Adrenal gland (tissue), 12 donors: ENCODE measurements around the gene CNOT10. TPM values are rescaled to one million over a fixed set of nuclear protein-coding genes. Genes with fewer than 3 reads are reported as not detected.
"Not testable (repeated sequence)": the region's sequence is repeated elsewhere in the genome, so short reads cannot be mapped to it uniquely, and the experiment has no call there.

Source experiments
- DNase-seq, 7 donors: peaks; one replicate each; pipeline ENCODE4 v3.0.0-alpha.2; 2019 to 2020
- H3K27ac ChIP-seq, 5 donors: fragments of 200-600 bp; sonication (generic) in 4 of 5; 1 replicate in 3 of 5; 2 replicates in 2 of 5; pipeline versions ENCODE4 v1.5.1 to v1.8.0; 2016 to 2020; ENCODE audit warnings: mild to moderate bottlenecking in 1 of 5
- H3K27me3 ChIP-seq: fragments of 200-600 bp; 2 replicates; pipeline ENCODE4 v1.8.0; 2021
- H3K36me3 ChIP-seq, 2 donors: fragments of 200-600 bp; replicated peaks in 1 of 2; 1 replicate in 1 of 2; 2 replicates in 1 of 2; pipeline versions ENCODE4 v1.5.1 to v1.8.0; 2018 to 2022
- H3K4me1 ChIP-seq, 2 donors: fragments of 200-600 bp; replicated peaks in 1 of 2; 1 replicate in 1 of 2; 2 replicates in 1 of 2; pipeline versions ENCODE4 v1.5.1 to v1.8.0; 2018 to 2021
- H3K4me3 ChIP-seq, 4 donors: fragments of 200-600 bp; sonication (generic) in 3 of 4; one replicate each; pipeline ENCODE4 v1.5.1; 2016 to 2018
- H3K9me3 ChIP-seq, 3 donors: fragments of 200-600 bp; sonication (generic) in 1 of 3; replicated peaks in 1 of 3; 1 replicate in 2 of 3; 2 replicates in 1 of 3; pipeline versions ENCODE4 v1.5.1 to v1.8.0; 2016 to 2021
- CTCF ChIP-seq, 6 experiments: fragments of 450-650 bp in 4 of 6; fragments of 200-600 bp in 2 of 6; sonication (generic) in 1 of 6; IDR thresholded peaks; 1 replicate in 5 of 6; 2 replicates in 1 of 6; pipeline versions ENCODE4 v1.5.1 to v1.8.0; 2016 to 2021; ENCODE audit warnings: antibody characterized with exemption in 6 of 6, mild to moderate bottlenecking in 2 of 6, moderate library complexity in 1 of 6
- POLR2A ChIP-seq, 2 donors: fragments of 450-650 bp; IDR thresholded peaks; one replicate each; pipeline ENCODE4 v1.6.1; 2017; ENCODE audit warnings: antibody characterized with exemption in 2 of 2, mild to moderate bottlenecking in 2 of 2, moderate library complexity in 1 of 2
- WGBS, 4 donors: extraction: QIAGEN DNeasy Blood & Tissue Kit in 2 of 4; methylation state at CpG; one replicate each; pipeline versions ENCODE4 v1.1.5 to v1.1.7; 2013 to 2017; 5-methylcytosine and 5-hydroxymethylcytosine counted together
- intact Hi-C, 2 donors: fragments of 100-400 bp; cut with DNase I; formaldehyde crosslinking; loops; one replicate each; pipeline versions ENCODE4 v1.14.1 to v1.15.0; 2022 to 2023
- polyA plus RNA-seq, 3 donors: library from polyadenylated mRNA; stranded (reverse); fragments of 200-250 nt in 2 of 3; fragments of 350-450 nt in 1 of 3; fragmentation: Illumina TruSeq in 1 of 3; extraction: RNeasy Lipid Tissue Mini Kit (QIAGEN cat#74804) in 1 of 3; gene quantifications; one replicate each; pipeline ENCODE4 v1.2.3, GENCODE V29; 2013 to 2014
- total RNA-seq, 9 donors: library from RNA; depleted of rRNA in 4 of 9; stranded (reverse); fragments of >200 nt in 4 of 9; fragments of 120-200 nt in 1 of 9; fragmentation: NEBNext Ultra II Directional in 1 of 9; extraction: Animal tissue kit (Norgen Biotek cat#: 25700) in 1 of 9; gene quantifications; one replicate each; pipeline versions ENCODE4 v1.1.0 to v1.2.4, GENCODE V29; 2013 to 2023
- donor health status: healthy with polysubstance abuse.
- donor health status: Bipolar disorder and iron deficiency.
- donor health status: DM: yes; HTN: yes; CAD: no.
- donor health status: DM: no; HTN: no; CAD: no.
- donor health status: DM: no; HTN: no; CAD: no.
- donor health status: DM: yes; HTN: yes; CAD: no.

The CNOT10 gene
- total and polyA plus RNA-seq, 12 donors: 15.3 to 32.1 (median 25.5) TPM

- no peak for TF ChIP-seq CTCF (IDR thresholded peaks at IDR 0.05)
- TF ChIP-seq POLR2A (IDR thresholded peaks at IDR 0.05): no peak
- 75 to 81% (median 77%) methylated on average over 3 of the region's 3 CpGs for WGBS, 4 donors
- intact Hi-C loops: loop anchor here (5.0 kb wide), 2 partner anchors 155 to 160 kb away; no protein-coding TSS in a partner anchor
- no peak overlapping the region for H3K4me3 ChIP-seq
- no peak overlapping the region for H3K27ac ChIP-seq
- H3K4me1 ChIP-seq: no peaks in the 10 kb centered on the region
- no peaks in the 10 kb centered on the region for H3K9me3 ChIP-seq
- no peak for DNase-seq
- H3K27me3 ChIP-seq: no peaks in the 10 kb centered on the region
- no peaks in the 10 kb centered on the region for H3K36me3 ChIP-seq
Observed at GRCh38 chr3:32667072-32667582, 17.9 kb upstream of the CNOT10 start.

GRCh38 chr3:32669226-32669625, 15.8 kb upstream of the CNOT10 start:
- 83 to 90% (median 88%) methylated on average over 6 of the region's 6 CpGs for WGBS, 4 donors
- intact Hi-C loops: loop anchor here (5.0 kb wide), 2 partner anchors 157 to 162 kb away; no protein-coding TSS in a partner anchor
- not testable (repeated sequence) for H3K4me1 ChIP-seq

DNA sequence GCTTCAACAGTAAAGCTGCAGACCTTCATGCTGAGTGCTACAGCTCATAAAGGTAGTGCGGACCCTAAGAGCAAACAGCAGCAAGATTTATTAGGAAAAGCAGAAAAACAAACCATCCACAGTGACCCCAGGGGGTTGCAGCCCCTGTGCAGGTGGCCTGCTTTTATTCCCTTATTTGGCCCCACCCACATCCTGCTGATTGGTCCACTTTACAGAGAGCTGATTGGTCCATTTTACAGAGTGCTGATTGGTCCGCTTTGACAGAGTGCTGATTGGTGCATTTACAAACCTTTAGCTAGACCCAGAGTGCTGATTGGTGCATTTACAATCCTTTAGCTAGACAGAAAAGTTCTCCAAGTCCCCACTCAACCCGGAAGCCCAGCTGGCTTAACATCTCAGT, 11.3 kb upstream of the CNOT10 start:
- H3K4me1 ChIP-seq, H3K27ac ChIP-seq, H3K9me3 ChIP-seq, H3K36me3 ChIP-seq, DNase-seq, intact Hi-C loops, H3K4me3 ChIP-seq, H3K27me3 ChIP-seq: not testable (repeated sequence)
- WGBS, 4 donors: 80 to 92% (median 88%) methylated on average over 3 of the region's 3 CpGs

More at GRCh38 chr3:32669226-32669625, 15.8 kb upstream of the CNOT10 start:
- H3K36me3 ChIP-seq, H3K9me3 ChIP-seq, H3K27me3 ChIP-seq, DNase-seq, H3K4me3 ChIP-seq, H3K27ac ChIP-seq: not testable (repeated sequence)

DNA sequence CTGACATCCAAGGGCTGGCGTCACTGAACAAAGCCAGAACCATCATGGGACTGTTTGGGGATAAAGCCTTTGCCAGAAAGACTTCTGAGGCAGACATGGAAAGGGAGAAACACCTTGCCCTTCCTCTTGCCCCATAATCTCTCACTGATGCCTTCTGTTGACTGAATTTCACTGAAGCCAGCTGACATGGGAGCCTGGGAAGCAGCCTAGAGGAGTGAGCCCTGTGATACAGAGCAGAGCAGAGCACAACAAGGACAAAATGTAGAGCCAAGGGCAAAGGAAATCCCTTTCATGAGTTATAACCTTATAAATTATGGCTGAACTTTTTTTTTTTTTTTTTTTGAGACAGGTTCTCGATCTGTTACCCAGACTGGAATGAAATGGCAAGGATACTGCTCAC, 9.8 kb upstream of the CNOT10 start:
- WGBS, 4 donors: 50 to 70% (median 68%) methylated on average over 2 of the region's 2 CpGs
- Histone ChIP-seq H3K4me1 (no peaks in the 10 kb centered on the region), H3K9me3 (no peaks in the 10 kb centered on the region), H3K27ac (no peak overlapping the region), H3K27me3 (no peaks in the 10 kb centered on the region), H3K4me3 (no peak overlapping the region), H3K36me3 (no peaks in the 10 kb centered on the region)
- TF ChIP-seq CTCF (IDR thresholded peaks at IDR 0.05) (no peak), POLR2A (IDR thresholded peaks at IDR 0.05) (no peak)
- DNase-seq: no peak
- intact Hi-C loops: no loop called here

DNA sequence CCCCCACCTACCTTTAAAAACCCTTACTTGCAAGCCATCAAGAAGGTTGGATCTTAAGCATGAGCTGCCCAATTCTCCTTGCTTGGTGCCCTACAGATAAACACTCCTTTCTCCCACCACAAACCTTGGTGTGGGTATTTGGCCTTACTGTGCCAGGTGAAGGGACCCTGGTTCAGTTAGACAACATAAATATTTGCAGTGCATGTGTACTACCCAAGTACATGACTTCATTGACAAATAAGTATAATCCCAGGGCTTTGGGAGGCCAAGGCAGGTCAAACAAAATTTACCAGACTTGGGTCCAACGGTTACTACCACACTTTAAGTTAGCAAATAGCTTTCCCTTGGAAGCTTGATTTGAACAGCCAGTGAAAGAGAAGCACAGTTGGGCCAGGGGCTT, 9.3 kb upstream of the CNOT10 start:
- Histone ChIP-seq H3K36me3 (no peaks in the 10 kb centered on the region), H3K4me3 (no peak overlapping the region), H3K9me3 (no peaks in the 10 kb centered on the region), H3K27ac (no peak overlapping the region), H3K4me1 (no peaks in the 10 kb centered on the region), H3K27me3 (no peaks in the 10 kb centered on the region)
- intact Hi-C loops: no loop called here
- TF ChIP-seq POLR2A (IDR thresholded peaks at IDR 0.05): no peak
- TF ChIP-seq CTCF (IDR thresholded peaks at IDR 0.05): no peak
- DNase-seq: no peak
- 67 to 89% (median 84%) methylated on average over 1 of the region's 1 CpG for WGBS, 4 donors
